ENCODE data around the gene REM1. TPM values are rescaled to one million over a fixed set of nuclear protein-coding genes. Genes with fewer than 3 reads are reported as not detected.

The REM1 gene
- total RNA-seq, 1 experiment from 2014 or later: not detected

- Mint-ChIP-seq H3K36me3 (ENCODE audit: insufficient read depth in 1 of 3, low read depth in 3 of 3) (peaks cover 0 to 26% (median 0%) of the 10 kb centered on the region in 3 experiments; a peak in 3 of 7 replicates), H3K4me1 (no peaks in the 10 kb centered on the region), H3K27me3 (ENCODE audit: low read depth) (peaks cover 11% of the 10 kb centered on the region), H3K4me3 (no peak overlapping the region), H3K27ac (no peak overlapping the region; a peak in 1 of 7 replicates), H3K9me3 (peaks cover 63 to 87% of the 10 kb centered on the region in 2 experiments)
- Histone ChIP-seq H4K91ac (ENCODE audit: insufficient read length, low read depth, low read length) (no peak overlapping the region), H3K18ac (ENCODE audit: insufficient read length, low read depth, low read length) (no peak overlapping the region), H3K27ac (ENCODE audit: insufficient read length, low read depth, low read length) (no peak overlapping the region), H2BK5ac (ENCODE audit: insufficient read length, low read length) (no peak overlapping the region), H3K27me3 (ENCODE audit: insufficient read depth, low read length) (no peaks in the 10 kb centered on the region), H2BK15ac (ENCODE audit: low read depth, low read length) (no peak overlapping the region), H4K8ac (replicated peaks; ENCODE audit: insufficient read length, low read depth, low read length) (no peak overlapping the region), H4K20me1 (ENCODE audit: control insufficient read depth, insufficient read depth, insufficient read length) (no peaks in the 10 kb centered on the region), H3K4ac (ENCODE audit: low read depth, low read length) (no peak overlapping the region), H3K23me2 (ENCODE audit: insufficient read length, low read depth, low read length, poor library complexity, severe bottlenecking) (no peaks in the 10 kb centered on the region), H3K4me2 (ENCODE audit: insufficient read depth, insufficient read length, low read length) (no peak overlapping the region), H3K14ac (ENCODE audit: insufficient read depth, low read length) (no peak overlapping the region), H2AK5ac (ENCODE audit: insufficient read length, low read length) (no peak overlapping the region), H3K79me1 (ENCODE audit: insufficient read depth, low read depth, low read length, poor library complexity, severe bottlenecking) (no peaks in the 10 kb centered on the region), H3K9me3 (ENCODE audit: control insufficient read depth, low read depth, low read length) (peaks cover 39% of the 10 kb centered on the region), H4K5ac (ENCODE audit: insufficient read length, low read depth, low read length) (no peak overlapping the region), H3T11ph (ENCODE audit: low read length) (no peak overlapping the region), H3K23ac (ENCODE audit: insufficient read length, low read depth, low read length) (no peak overlapping the region), H3K4me1 (ENCODE audit: insufficient read depth, low read length) (no peaks in the 10 kb centered on the region), H3K9ac (ENCODE audit: extremely low read depth, insufficient read length, low read length) (no peak overlapping the region), H2BK12ac (ENCODE audit: insufficient read length, low read depth, low read length) (no peak overlapping the region), H2BK20ac (ENCODE audit: low read depth, low read length, poor library complexity, severe bottlenecking) (no peak overlapping the region), H2AFZ (ENCODE audit: low read length) (no peak overlapping the region), H3K56ac (ENCODE audit: insufficient read length, low read depth, low read length) (no peak overlapping the region), H2BK120ac (ENCODE audit: low read depth, low read length, poor library complexity, severe bottlenecking) (no peak overlapping the region), H3K79me2 (ENCODE audit: insufficient read depth, low read length) (no peaks in the 10 kb centered on the region)
- DNase-seq: no peak
- no CpG with 5 or more reads among the region's 15 CpGs for WGBS (ENCODE audit: extremely low coverage, insufficient read length, low lambda C conversion rate)
- no peak for TF ChIP-seq CTCF (conservative IDR thresholded peaks at IDR 0.05)
These were observed 21.7 kb downstream of the REM1 start for GRCh38 chr20:31496761-31497295.
